Transverse colon (tissue), 4 donors: ENCODE measurements around the gene CBX2. TPM values are rescaled to one million over a fixed set of nuclear protein-coding genes. Genes with fewer than 3 reads are reported as not detected.

Experiments
- DNase-seq: peaks from one replicate; pipeline ENCODE4 v3.0.0-alpha.2; 2019
- H3K27ac ChIP-seq, 4 donors: fragments of 200-600 bp; sonication (generic); 2 replicates each; pipeline ENCODE4 v1.5.1; 2016 to 2018; ENCODE audit warnings: inconsistent platforms in 4 of 4
- H3K27me3 ChIP-seq: fragments of 200-600 bp; sonication (generic); 2 replicates; pipeline ENCODE4 v1.5.1; 2017; ENCODE audit warnings: inconsistent platforms
- H3K36me3 ChIP-seq, 4 donors: fragments of 200-600 bp; sonication (generic); 2 replicates each; pipeline ENCODE4 v1.5.1; 2017 to 2019; ENCODE audit warnings: inconsistent platforms in 4 of 4
- H3K4me1 ChIP-seq, 4 donors: fragments of 200-600 bp; sonication (generic); 2 replicates each; pipeline ENCODE4 v1.5.1; 2017 to 2020; ENCODE audit warnings: inconsistent platforms in 4 of 4
- H3K4me3 ChIP-seq, 4 donors: fragments of 200-600 bp; sonication (generic); 1 replicate in 1 of 4; 2 replicates in 3 of 4; pipeline versions ENCODE4 v1.5.1 to v1.6.1; 2017 to 2019; ENCODE audit warnings: inconsistent platforms in 4 of 4
- H3K9me3 ChIP-seq, 2 donors: fragments of 200-600 bp; sonication (generic); 2 replicates each; pipeline ENCODE4 v1.5.1; 2017 to 2019; ENCODE audit warnings: inconsistent platforms in 2 of 2
- CTCF ChIP-seq, 5 experiments: fragments of 200-600 bp in 3 of 5; fragments of 450-650 bp in 2 of 5; sonication (generic) in 3 of 5; IDR thresholded peaks; 1 replicate in 2 of 5; 2 replicates in 3 of 5; pipeline ENCODE4 v1.5.1; 2016 to 2017; ENCODE audit warnings: antibody characterized with exemption in 5 of 5, inconsistent platforms in 3 of 5, mild to moderate bottlenecking in 2 of 5, moderate library complexity in 1 of 5
- EP300 ChIP-seq: sonication (generic); formaldehyde crosslinking; IDR thresholded peaks from one replicate; pipeline ENCODE4 v1.6.1; 2017; ENCODE audit warnings: antibody characterized with exemption, low read depth
- POLR2A ChIP-seq: fragments of 450-650 bp; IDR thresholded peaks from one replicate; pipeline ENCODE4 v1.6.1; 2016; ENCODE audit warnings: antibody characterized with exemption, mild to moderate bottlenecking, moderate library complexity
- POLR2AphosphoS5 ChIP-seq, 3 donors: sonication (generic); formaldehyde crosslinking; IDR thresholded peaks; one replicate each; pipeline ENCODE4 v1.6.1; 2016; ENCODE audit warnings: antibody characterized with exemption in 3 of 3
- WGBS, 2 donors: methylation state at CpG; one replicate each; pipeline ENCODE4 v1.1.5; 2018; ENCODE audit warnings: low coverage in 1 of 2; 5-methylcytosine and 5-hydroxymethylcytosine counted together
- in situ Hi-C, 4 donors: fragments of 200-750 bp; cut with MboI; loops; one replicate each; pipeline versions ENCODE4 v1.15.0 to v1.15.1; 2017; ENCODE audit warnings: low sequenced_read_pairs in 3 of 4, low pct_ligation_motif_present in 1 of 4, low pct_unique_long_range_greater_than_20kb in 1 of 4
- intact Hi-C: fragments of 100-400 bp; cut with DNase I; formaldehyde crosslinking; loops from one replicate; pipeline ENCODE4 v1.15.1; 2023; ENCODE audit warnings: low total_unique reads
- total RNA-seq, 4 donors: library from RNA; depleted of rRNA; stranded (reverse); fragments of >200 nt; gene quantifications; one replicate each; pipeline ENCODE4 v1.1.0, GENCODE V29; 2016

CBX2 gene
- total RNA-seq: under 1 TPM in 2 of 4 donors, not detected in 2; 0.27 to 0.64 TPM

GRCh38 chr17:79777894-79778503 lies at the start of gene CBX2:
Gene CBX2 (plus strand): TSS chr17:79778148. CDS start chr17:79778236, 88 bp downstream.
- H3K27ac ChIP-seq: peak within 1 kb of the TSS in 1 of 4 donors; percentile 44
- DNase-seq: peak; percentile 83
- TF ChIP-seq EP300 (no peak), POLR2A (no peak), CTCF (IDR thresholded peaks at IDR 0.05) (no peak), POLR2AphosphoS5 (IDR thresholded peaks at IDR 0.05) (no peak)
- H3K27me3 ChIP-seq: peaks cover 95% of the 10 kb centered on the region
- intact Hi-C loops: no loop called here
- peaks cover 4 to 25% (median 21%) of the 10 kb centered on the region in 4 donors for H3K4me1 ChIP-seq
- WGBS, 2 donors: no CpG with 5 or more reads among the region's 96 CpGs
- in situ Hi-C loops: no loop called here
- H3K9me3 ChIP-seq: no peaks in the 10 kb centered on the region
- peak within 1 kb of the TSS; percentile 40 to 70 (median 52) for H3K4me3 ChIP-seq
- H3K36me3 ChIP-seq: no peaks in the 10 kb centered on the region

- H3K4me3 ChIP-seq: peak overlapping the region; percentile 15 to 45 (median 30)
- 50 to 65% methylated on average over 3 to 22 of the region's 22 CpGs for WGBS, 2 donors
- H3K27ac ChIP-seq: peak overlapping the region in 2 of 4 donors; percentile 31 to 46
Measured at GRCh38 chr17:79728169-79728907, 49.6 kb upstream of the CBX2 start.

GRCh38 chr17:79728908-79729471 lies 49.0 kb upstream of the CBX2 start:
- Histone ChIP-seq H3K4me3 (peak overlapping the region in 1 of 4 donors; percentile 45), H3K9me3 (no peaks in the 10 kb centered on the region), H3K27me3 (no peaks in the 10 kb centered on the region), H3K4me1 (peaks cover 0 to 8% (median 2%) of the 10 kb centered on the region in 4 donors), H3K36me3 (no peaks in the 10 kb centered on the region), H3K27ac (no peak overlapping the region)
- intact Hi-C loops: no loop called here
- WGBS, 2 donors: 89% methylated on average over 25 of the region's 26 CpGs; no CpG with 5 or more reads in 1 of the 2 donors
- in situ Hi-C loops: no loop called here
- TF ChIP-seq EP300 (no peak), CTCF (IDR thresholded peaks at IDR 0.05) (no peak), POLR2A (no peak), POLR2AphosphoS5 (IDR thresholded peaks at IDR 0.05) (no peak)
- DNase-seq: no peak

More at GRCh38 chr17:79728169-79728907, 49.6 kb upstream of the CBX2 start:
- peak; percentile 79 for DNase-seq
- TF ChIP-seq POLR2AphosphoS5 (IDR thresholded peaks at IDR 0.05) (no peak), EP300 (no peak), POLR2A (no peak), CTCF (IDR thresholded peaks at IDR 0.05) (no peak)
- in situ Hi-C loops: no loop called here
- Histone ChIP-seq H3K27me3 (no peaks in the 10 kb centered on the region), H3K9me3 (no peaks in the 10 kb centered on the region), H3K36me3 (no peaks in the 10 kb centered on the region), H3K4me1 (peaks cover 0 to 8% (median 2%) of the 10 kb centered on the region in 4 donors)
- intact Hi-C loops: no loop called here

GRCh38 chr17:79729761-79730160 lies 48.2 kb upstream of the CBX2 start:
- no peak overlapping the region for H3K27ac ChIP-seq
- no peaks in the 10 kb centered on the region for H3K27me3 ChIP-seq
- 93 to 94% methylated on average over 10 to 12 of the region's 12 CpGs for WGBS, 2 donors
- no peak overlapping the region for H3K4me3 ChIP-seq
- H3K4me1 ChIP-seq: peaks cover 0 to 8% (median 2%) of the 10 kb centered on the region in 4 donors
- H3K9me3 ChIP-seq: no peaks in the 10 kb centered on the region
- in situ Hi-C loops: no loop called here
- no peaks in the 10 kb centered on the region for H3K36me3 ChIP-seq
- DNase-seq: no peak
- intact Hi-C loops: no loop called here
- TF ChIP-seq CTCF (IDR thresholded peaks at IDR 0.05) (no peak), EP300 (no peak), POLR2A (no peak), POLR2AphosphoS5 (IDR thresholded peaks at IDR 0.05) (no peak)
